GM21526 (cell line): ENCODE results near the gene CALY.
"Not testable (repeated sequence)": the region's sequence is repeated elsewhere in the genome, so short reads cannot be mapped to it uniquely, and the experiment has no call there.

Experiments
- ATAC-seq: cut with Tn5 transposase; IDR thresholded peaks from one replicate; pipeline ENCODE4 v1.9.1; 2021; ENCODE audit warnings: moderate library complexity; ENCODE audit not compliant: unreplicated experiment, low FRiP score

The CALY gene

GRCh38 chr10:133336577-133337369, at the start of gene CALY:
TSS of gene CALY (minus strand) at chr10:133336896. CDS start at chr10:133328989, 7,907 bp downstream.
- ATAC-seq = no peak

- no peak for ATAC-seq
Observed at GRCh38 chr10:133385214-133385613, 48.5 kb upstream of the CALY start.

GRCh38 chr10:133384071-133384470, 47.4 kb upstream of the CALY start:
- ATAC-seq = no peak

- no peak for ATAC-seq
Observed at GRCh38 chr10:133383551-133383950, 46.9 kb upstream of the CALY start.

GRCh38 chr10:133381036-133381435, 44.3 kb upstream of the CALY start:
- ATAC-seq = no peak

GRCh38 chr10:133379801-133380666, 43.3 kb upstream of the CALY start:
- ATAC-seq = peak; percentile 9

GRCh38 chr10:133379152-133379800, 42.6 kb upstream of the CALY start, which contains the start of gene PAOX:
TSS of gene PAOX (plus strand) at chr10:133379262. CDS start at chr10:133379317, 55 bp downstream.
- peak; percentile 43 for ATAC-seq

GRCh38 chr10:133378251-133379096, 41.8 kb upstream of the CALY start:
- peak; percentile 35 for ATAC-seq

GRCh38 chr10:133377818-133378250, 41.1 kb upstream of the CALY start:
- ATAC-seq = no peak

- no peak for ATAC-seq
Observed at GRCh38 chr10:133377025-133377817, 40.5 kb upstream of the CALY start.

- ATAC-seq = not testable (repeated sequence)
Observed at GRCh38 chr10:133376183-133376582, 39.5 kb upstream of the CALY start.

- no peak for ATAC-seq
Observed at GRCh38 chr10:133375357-133376115, 38.8 kb upstream of the CALY start.

GRCh38 chr10:133373174-133374090, 36.7 kb upstream of the CALY start, which contains the start of gene ECHS1:
TSS of gene ECHS1 (minus strand) at chr10:133373354. CDS start at chr10:133373333, 21 bp downstream.
- peak; percentile 90 for ATAC-seq

GRCh38 chr10:133372507-133372906, 35.8 kb upstream of the CALY start:
- ATAC-seq = no peak

- ATAC-seq = no peak
Observed at GRCh38 chr10:133370030-133370786, 33.5 kb upstream of the CALY start.

GRCh38 chr10:133368153-133368552, 31.5 kb upstream of the CALY start:
- no peak for ATAC-seq
